ENCODE data around the gene CNOT6. TPM values are rescaled to one million over a fixed set of nuclear protein-coding genes. Genes with fewer than 3 reads are reported as not detected.

CNOT6 gene
- total RNA-seq, 1 experiment from 2014 or later, result 60.9 TPM

- no peak overlapping the region for H3K27ac ChIP-seq (ENCODE audit: low read depth, low read length, poor library complexity, severe bottlenecking)
- no peaks in the 10 kb centered on the region for H3K4me1 ChIP-seq (ENCODE audit: insufficient read depth, low read length, poor library complexity, severe bottlenecking)
- BruUV-seq (replicated peaks), result no TSS peak
- H3K4me3 ChIP-seq (ENCODE audit: low read depth, low read length, poor library complexity, severe bottlenecking), result no peak overlapping the region
- CTCF ChIA-PET, result no interaction called here
- H3K9me3 ChIP-seq (ENCODE audit: low read depth, low read length, poor library complexity, severe bottlenecking), result no peaks in the 10 kb centered on the region
- TF ChIP-seq CTCF (conservative IDR thresholded peaks at IDR 0.05; ENCODE audit: low read depth, low read length), result no peak
- no peak for TF ChIP-seq EZH2 (IDR thresholded peaks at IDR 0.05; ENCODE audit: borderline replicate concordance, low read depth, low read length, poor library complexity, severe bottlenecking)
- peaks cover 50% of the 10 kb centered on the region for H3K36me3 ChIP-seq (ENCODE audit: insufficient read depth, low read length, poor library complexity, severe bottlenecking)
- H3K27me3 ChIP-seq (replicated peaks; ENCODE audit: insufficient read depth, low read depth, low read length, poor library complexity), result no peaks in the 10 kb centered on the region
- POLR2A ChIA-PET (ENCODE audit: low non-redundant PET), result no interaction called here
- intact Hi-C loops (cut with micrococcal nuclease; ENCODE audit: unreplicated experiment), result no loop called here
- no peak for DNase-seq (ENCODE audit: low spot score)
These were observed 69.8 kb downstream of the CNOT6 start for GRCh38 chr5:180563994-180564393.

GRCh38 chr5:180568914-180569313 lies 74.7 kb downstream of the CNOT6 start:
- Histone ChIP-seq H3K9me3 (ENCODE audit: low read depth, low read length, poor library complexity, severe bottlenecking) (no peaks in the 10 kb centered on the region), H3K4me1 (ENCODE audit: insufficient read depth, low read length, poor library complexity, severe bottlenecking) (no peaks in the 10 kb centered on the region), H3K36me3 (ENCODE audit: insufficient read depth, low read length, poor library complexity, severe bottlenecking) (peaks cover 67% of the 10 kb centered on the region), H3K4me3 (ENCODE audit: low read depth, low read length, poor library complexity, severe bottlenecking) (no peak overlapping the region), H3K27ac (ENCODE audit: low read depth, low read length, poor library complexity, severe bottlenecking) (no peak overlapping the region), H3K27me3 (replicated peaks; ENCODE audit: insufficient read depth, low read depth, low read length, poor library complexity) (no peaks in the 10 kb centered on the region)
- CTCF ChIA-PET, result no interaction called here
- TF ChIP-seq CTCF (conservative IDR thresholded peaks at IDR 0.05; ENCODE audit: low read depth, low read length) (no peak), EZH2 (IDR thresholded peaks at IDR 0.05; ENCODE audit: borderline replicate concordance, low read depth, low read length, poor library complexity, severe bottlenecking) (no peak)
- no peak for DNase-seq (ENCODE audit: low spot score)
- POLR2A ChIA-PET (ENCODE audit: low non-redundant PET), result no interaction called here
- no TSS peak for BruUV-seq (replicated peaks)
- intact Hi-C loops (cut with micrococcal nuclease; ENCODE audit: unreplicated experiment), result no loop called here

GRCh38 chr5:180575571-180575970 lies 81.4 kb downstream of the CNOT6 start:
- TF ChIP-seq EZH2 (IDR thresholded peaks at IDR 0.05; ENCODE audit: borderline replicate concordance, low read depth, low read length, poor library complexity, severe bottlenecking) (no peak), CTCF (conservative IDR thresholded peaks at IDR 0.05; ENCODE audit: low read depth, low read length) (no peak)
- peaks cover 38% of the 10 kb centered on the region for H3K36me3 ChIP-seq (ENCODE audit: insufficient read depth, low read length, poor library complexity, severe bottlenecking)
- DNase-seq (ENCODE audit: low spot score), result no peak
- H3K27ac ChIP-seq (ENCODE audit: low read depth, low read length, poor library complexity, severe bottlenecking), result no peak overlapping the region
- no peaks in the 10 kb centered on the region for H3K9me3 ChIP-seq (ENCODE audit: low read depth, low read length, poor library complexity, severe bottlenecking)
- POLR2A ChIA-PET (ENCODE audit: low non-redundant PET), result no interaction called here
- H3K4me1 ChIP-seq (ENCODE audit: insufficient read depth, low read length, poor library complexity, severe bottlenecking), result no peaks in the 10 kb centered on the region
- BruUV-seq (replicated peaks), result no TSS peak
- intact Hi-C loops (cut with micrococcal nuclease; ENCODE audit: unreplicated experiment), result no loop called here
- no peaks in the 10 kb centered on the region for H3K27me3 ChIP-seq (replicated peaks; ENCODE audit: insufficient read depth, low read depth, low read length, poor library complexity)
- no peak overlapping the region for H3K4me3 ChIP-seq (ENCODE audit: low read depth, low read length, poor library complexity, severe bottlenecking)
- CTCF ChIA-PET, result no interaction called here
